ENCODE measurements around the gene CTDP1.
"Not testable (repeated sequence)": the region's sequence is repeated elsewhere in the genome, so short reads cannot be mapped to it uniquely, and the experiment has no call there.

CTDP1 gene

DNA sequence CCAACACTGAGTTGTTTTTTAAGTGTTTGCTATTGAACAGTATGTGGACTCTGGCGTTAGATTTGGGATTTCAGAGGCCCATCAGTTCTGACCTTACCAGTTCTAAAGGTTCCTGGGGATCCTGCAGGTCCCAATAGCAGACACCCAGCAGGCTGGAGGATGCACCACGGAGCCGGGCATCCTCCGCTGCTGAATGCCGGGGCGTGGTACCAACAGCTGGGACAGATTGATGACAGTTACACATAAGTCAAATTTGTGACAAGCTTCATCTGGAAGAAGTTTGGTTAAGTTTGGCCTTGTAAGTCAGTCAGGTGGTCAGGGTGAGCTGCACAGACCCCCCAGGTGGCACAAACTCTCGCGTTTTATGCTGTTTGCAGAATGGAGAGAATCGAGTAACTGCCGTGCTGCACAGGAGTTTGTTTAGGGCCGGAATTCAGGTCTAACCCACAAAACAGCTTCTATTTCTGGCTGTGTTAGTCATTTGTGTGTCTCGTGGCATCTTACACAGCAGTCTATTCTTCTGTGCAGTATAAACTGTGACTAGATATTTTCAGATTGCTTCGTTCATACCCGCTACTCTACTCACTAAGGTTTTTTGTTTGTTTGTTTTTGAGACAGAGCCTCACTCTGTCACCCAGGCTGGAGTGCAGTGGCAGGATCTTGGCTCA is 19.2 kb downstream of the CTDP1 start:
- DNase-seq (ENCODE audit: low read depth): no peak

DNA sequence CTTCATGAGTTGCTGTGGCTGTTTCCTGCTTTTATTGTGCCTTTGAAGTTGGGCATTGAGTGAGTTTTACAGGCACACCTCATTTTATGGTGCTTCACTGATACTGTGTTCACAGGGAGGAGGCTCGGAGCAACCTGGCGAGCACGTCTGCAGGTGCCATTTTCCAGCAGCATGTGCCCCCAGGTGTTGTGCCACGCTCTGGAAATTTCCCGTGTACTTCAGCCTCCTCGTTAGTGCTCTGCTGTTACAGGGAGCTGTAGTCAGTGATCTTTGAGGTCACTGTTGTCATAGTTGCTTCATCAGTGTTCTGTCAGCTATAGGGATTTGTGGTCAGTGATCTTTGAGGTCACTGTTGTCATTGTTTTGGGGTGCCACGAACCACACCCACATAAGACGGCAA is 20.1 kb downstream of the CTDP1 start:
- DNase-seq (ENCODE audit: low read depth): no peak

DNA sequence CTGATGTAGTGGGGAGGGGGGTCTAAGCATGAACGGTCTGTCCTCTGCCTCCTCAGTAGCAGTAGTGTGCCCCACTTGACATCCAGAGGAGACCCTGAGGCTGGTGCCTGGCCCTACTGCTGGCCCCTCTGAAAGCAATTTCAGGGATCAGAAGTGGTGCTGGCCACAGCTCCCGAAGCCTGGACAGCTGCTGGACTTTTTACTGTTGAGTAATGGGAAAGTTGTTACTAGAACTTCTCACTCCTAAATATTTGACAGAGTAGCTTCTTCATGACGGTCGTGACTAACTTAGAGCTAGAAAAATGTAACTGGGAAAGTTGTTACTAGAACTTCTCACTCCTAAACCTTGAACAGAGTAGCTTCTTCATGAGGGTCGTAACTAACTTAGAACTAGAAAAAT is 23.3 kb downstream of the CTDP1 start:
- no peak for DNase-seq (ENCODE audit: low read depth)

DNA sequence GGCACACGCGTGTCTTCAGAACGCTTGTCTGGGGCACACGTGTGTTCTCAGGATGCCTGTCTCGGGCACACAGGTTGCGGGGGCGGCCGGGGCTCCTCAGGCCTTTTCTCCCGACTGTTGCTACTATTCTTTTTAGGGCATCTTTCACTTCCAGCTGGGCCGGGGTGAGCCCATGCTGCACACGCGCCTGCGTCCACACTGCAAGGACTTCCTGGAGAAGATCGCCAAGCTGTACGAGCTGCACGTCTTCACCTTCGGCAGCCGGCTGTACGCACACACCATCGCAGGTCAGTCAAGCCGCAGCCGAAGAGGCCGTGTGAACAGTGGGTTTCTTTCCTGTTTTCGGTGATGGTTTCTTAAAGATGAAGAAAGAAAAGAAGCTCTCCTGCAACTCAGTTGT is 25.0 kb downstream of the CTDP1 start:
- no peak for DNase-seq (ENCODE audit: low read depth)

DNA sequence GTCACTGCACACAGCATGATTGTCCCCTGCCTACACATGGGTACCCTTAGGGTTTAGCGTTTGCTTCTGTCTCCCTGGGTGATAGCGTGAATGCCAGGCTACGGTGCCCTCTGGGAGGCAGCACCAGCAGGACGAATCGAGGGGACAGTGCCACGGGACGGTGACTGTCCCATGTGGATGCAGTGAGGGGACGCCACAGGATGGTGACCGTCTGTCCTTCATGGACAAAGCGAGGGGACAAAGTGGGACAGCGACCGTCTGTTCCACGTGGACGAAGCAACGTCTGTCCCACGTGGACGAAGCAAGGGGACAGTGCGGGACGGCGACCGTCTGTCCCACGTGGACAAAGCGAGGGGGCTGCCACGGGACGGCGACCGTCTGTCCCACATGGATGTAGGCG is 25.7 kb downstream of the CTDP1 start:
- DNase-seq (ENCODE audit: low read depth): no peak

DNA sequence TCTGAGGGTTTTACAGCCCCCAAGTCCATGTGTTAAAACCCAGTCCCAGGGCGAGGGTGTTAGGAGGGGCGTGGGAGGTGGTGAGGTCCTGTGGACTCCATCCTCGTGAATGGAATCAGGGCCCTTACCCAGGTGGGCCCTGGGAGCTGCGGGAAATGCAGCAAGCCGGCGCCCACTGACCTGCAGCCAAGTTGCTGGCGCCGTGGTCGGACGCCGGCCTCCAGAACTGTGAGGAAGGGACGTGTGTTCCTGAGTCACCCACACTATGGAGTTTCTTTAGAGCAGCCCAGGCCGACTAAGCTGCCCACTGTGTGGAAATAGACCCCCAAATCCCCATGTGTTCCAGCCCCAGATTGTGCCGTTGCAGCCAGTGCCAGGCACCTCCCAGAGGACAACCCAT is 26.4 kb downstream of the CTDP1 start:
- no peak for DNase-seq (ENCODE audit: low read depth)

DNA sequence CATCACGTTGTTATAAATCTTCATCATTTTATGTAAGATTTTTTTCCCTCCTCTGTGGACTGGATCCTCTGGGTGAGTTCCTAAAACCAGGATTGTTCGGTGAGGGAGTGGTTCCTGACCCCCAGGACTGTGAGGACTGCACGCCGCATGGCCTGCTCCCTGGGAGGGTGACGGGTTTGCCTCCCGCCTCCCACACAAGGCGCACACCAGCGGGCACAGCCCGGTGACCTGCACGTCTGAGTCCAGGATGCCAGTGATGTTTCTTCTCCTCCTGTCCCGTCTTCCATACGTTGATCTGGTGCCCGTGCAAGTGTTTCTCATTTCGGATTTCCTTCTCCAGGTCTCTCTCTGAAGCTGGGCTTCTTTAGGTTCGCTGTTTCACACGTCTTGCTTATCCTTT is 27.1 kb downstream of the CTDP1 start:
- DNase-seq (ENCODE audit: low read depth): no peak

DNA sequence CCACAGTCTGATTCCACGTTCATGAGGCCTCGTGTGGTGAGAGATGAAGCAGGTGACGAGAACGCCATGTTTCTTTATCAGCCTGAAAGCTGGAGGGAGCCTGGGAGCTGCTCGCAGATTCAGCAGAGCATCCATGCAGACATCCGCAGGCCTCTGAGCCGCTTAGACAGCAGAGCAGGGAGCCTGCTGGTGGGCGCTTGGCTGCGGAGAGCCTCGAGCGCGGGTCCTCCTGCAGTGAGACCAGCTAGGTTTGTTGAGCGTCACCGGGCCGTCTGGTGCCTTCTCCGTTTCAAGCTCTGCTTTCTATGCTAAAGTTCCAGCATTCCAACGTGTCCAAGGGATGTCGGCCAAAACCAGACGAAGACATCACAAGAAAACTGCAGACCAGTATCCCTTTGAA is 27.6 kb downstream of the CTDP1 start:
- no peak for DNase-seq (ENCODE audit: low read depth)

DNA sequence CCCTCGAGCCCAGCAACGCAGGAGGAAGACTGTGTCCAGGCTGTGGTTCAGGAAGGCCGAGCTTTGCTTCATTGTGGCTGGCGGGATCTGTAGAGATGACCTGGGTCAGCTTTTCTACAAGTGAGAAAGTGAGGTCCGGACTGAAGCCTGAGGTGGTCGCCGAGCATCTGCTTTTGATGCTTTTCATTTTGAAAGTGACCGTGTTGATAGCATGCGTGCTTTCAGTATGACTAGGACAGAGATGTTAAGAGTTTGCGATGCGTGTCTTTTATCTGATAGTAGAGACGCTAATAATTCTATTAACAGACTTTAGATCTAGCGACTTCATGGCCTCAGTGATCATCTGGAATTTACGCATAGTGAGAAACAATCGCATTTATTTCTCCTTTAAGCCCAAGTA is 28.1 kb downstream of the CTDP1 start:
- DNase-seq (ENCODE audit: low read depth): no peak

DNA sequence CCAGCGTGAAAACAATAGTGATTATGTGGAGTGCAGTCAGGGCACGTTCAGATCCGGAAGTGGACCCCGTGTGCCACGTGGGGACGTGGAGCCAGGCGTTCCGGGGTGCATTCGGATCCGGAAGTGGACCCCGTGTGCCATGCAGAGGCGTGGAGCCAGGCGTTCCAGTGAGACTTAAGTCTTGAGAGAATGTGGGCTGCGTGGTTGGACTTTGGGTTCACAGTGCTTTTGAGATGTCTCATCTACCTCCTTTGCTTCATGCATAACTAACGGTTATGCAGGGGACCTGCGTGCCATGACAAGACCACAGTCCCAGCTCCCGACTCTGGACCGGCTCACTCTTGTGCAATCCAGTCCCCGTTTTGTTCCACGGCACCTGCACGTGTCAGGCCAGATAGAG is 28.8 kb downstream of the CTDP1 start:
- DNase-seq (ENCODE audit: low read depth): no peak

DNA sequence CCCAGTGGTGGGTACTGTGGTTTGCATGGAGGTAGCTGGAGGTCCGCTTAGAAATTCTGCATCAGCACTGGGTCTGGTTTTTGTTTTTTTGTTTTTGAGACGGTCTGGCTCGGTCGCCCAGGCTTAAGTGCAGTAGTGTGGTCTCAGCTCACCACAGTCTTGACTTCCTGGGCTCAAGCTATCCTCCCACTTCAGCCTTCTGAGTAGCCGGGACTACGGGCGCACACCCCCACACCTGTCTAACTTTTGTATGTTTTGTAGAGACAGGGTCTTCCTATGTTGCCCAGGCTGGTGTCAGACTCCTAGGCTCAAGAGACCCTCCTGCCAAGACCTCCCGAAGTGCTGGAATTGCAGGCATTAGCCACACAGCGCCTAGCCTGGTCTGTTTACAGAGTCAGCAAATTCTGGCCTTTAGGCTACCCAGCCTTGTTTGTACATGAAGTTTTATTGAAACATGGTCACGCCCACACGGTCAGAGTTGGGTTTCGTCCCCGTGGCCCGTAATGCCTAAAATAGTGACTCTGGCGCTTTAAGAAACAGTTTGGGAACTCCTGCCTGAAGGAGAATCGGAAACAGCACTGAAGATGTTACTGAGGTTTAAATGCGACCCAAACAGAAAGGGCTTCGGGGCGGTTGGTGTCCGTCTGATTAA is 32.7 kb downstream of the CTDP1 start:
- no peak for DNase-seq (ENCODE audit: low read depth)

DNA sequence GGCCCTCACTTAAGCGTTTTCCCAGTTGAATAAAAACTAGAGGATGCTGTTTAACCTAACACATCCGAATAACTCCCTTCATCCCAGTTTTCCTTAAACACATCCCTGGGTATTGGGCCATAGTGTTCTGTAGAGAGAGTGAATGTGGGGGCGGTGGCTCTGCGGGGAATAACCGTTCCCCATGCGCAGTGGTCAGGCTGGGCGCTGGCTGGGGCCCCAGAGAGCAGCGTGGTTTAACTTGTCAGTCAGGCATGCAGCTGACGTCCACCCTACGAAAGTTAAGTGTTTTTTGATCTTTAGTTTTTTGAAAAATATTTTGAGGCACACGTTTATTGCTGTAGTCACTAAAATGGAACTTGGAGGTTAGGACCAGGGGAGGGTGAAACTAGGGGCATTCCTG is 33.7 kb downstream of the CTDP1 start:
- DNase-seq (ENCODE audit: low read depth): no peak

DNA sequence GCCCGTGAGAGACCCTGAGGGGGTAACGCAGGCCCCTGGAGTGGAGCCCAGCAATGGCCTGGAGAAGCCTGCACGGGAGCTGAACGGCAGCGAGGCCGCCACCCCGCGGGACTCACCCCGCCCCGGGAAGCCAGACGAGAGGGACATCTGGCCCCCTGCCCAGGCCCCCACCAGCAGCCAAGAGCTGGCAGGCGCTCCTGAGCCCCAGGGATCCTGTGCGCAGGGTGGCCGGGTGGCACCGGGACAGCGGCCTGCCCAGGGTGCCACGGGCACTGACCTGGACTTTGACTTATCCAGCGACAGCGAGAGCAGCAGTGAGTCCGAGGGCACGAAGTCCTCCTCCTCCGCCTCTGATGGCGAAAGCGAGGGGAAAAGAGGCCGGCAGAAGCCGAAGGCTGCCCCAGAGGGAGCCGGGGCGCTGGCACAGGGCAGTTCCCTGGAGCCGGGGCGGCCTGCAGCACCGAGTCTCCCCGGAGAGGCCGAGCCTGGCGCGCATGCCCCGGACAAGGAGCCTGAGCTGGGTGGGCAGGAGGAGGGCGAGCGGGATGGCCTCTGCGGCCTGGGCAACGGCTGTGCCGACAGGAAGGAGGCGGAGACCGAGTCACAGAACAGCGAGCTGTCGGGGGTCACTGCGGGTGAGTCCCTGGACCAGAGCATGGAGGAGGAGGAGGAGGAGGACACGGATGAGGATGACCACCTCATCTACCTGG is 35.1 kb downstream of the CTDP1 start:
- DNase-seq (ENCODE audit: low read depth): no peak

DNA sequence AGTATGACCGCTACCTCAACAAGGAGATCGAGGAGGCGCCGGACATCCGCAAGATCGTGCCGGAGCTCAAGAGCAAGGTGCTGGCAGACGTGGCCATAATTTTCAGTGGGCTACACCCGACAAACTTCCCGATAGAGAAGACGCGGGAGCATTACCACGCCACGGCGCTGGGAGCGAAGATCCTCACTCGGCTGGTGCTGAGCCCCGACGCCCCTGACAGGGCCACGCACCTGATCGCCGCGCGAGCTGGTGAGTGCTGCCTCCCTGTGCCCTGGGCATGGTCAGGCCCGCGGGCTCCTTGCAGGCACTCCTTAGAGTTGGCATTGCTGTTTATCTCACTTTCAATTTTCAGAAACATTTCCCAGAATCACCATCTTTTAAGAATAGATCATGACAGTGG is 35.7 kb downstream of the CTDP1 start:
- DNase-seq (ENCODE audit: low read depth): no peak

DNA sequence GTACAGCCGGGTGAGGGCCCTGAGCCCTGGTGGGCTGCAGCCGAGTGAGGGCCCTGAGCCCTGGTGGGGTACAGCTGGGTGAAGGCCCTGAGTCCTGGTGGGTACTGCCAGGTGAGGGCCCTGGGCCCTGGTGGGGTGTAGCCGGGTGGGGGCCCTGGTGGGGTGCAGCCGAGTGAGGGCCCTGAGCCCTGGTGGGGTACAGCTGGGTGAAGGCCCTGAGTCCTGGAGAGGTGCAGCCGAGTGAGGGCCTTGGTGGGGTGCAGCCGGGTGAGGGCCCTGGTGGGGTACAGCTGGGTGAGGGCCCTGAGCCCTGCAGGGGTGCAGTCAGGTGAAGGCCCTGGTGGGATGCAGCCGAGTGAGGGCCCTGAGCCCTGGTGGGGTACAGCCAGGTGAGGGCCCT is 37.5 kb downstream of the CTDP1 start:
- DNase-seq (ENCODE audit: low read depth): no peak

DNA sequence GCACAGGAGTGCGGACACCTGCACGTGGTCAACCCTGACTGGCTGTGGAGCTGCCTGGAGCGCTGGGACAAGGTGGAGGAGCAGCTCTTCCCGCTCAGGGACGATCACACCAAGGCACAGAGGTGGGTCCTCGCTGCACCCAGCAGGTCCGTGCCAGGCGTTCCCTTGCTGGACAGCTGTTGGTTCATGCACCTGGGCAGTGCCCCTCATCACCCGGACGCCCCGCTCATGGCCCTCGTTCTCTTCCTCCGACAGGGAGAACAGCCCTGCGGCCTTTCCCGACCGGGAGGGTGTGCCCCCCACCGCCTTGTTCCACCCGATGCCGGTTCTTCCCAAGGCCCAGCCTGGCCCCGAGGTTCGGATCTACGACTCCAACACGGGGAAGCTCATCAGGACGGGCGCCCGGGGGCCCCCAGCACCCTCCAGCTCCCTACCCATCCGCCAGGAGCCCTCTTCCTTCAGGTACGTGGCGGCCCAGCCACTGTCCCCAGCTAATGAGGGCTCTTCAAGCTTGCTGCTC is 38.0 kb downstream of the CTDP1 start:
- no peak for DNase-seq (ENCODE audit: low read depth)

DNA sequence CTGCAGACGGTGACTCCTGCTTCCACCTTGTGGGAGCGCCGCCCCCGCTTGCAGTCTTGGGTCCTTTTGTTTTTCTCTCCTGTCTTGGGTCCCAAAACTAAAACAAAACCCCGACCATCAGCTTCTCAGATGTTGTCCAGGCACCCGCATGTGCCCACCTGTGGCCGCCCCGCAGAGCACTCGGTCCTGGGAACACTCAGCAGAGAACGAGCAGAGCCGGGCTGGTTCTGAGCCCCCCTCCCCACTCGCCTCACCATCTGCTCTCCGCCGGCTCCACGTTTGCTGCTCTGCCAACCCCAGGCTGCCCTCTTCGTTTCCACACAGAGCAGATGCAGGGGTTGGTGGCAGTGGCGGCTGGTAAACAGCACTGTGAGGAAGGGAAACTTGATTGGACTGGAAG is 38.5 kb downstream of the CTDP1 start:
- no peak for DNase-seq (ENCODE audit: low read depth)

DNA sequence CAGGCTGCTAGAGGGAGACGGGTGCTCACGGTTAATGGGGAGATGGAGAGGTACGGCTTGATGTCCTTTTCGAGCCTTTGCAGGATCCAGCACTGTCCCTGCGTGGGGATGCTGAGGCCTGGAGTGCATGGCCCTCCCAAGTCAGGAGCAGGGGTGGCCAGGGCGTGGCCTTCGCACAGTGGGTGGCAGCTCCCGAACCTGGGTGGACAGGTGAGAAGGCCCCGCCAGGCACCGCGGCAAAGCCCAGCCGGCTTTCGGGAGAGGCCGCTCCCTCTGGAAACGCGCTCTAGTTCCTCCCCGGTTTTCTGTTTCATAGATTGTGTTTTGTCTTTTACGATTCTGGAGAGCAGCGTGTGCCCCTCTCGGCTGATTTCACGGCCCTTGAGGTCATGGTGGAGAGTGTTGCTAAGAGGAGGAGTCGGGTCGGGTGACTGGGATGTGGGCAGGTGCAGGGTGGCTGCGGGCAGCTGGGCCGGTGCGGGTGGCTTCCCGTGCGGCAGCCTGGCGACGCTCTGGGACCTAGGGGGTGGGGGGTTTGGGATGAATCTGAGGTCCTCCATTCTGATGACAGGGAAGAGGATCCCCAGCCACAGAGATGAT is 39.4 kb downstream of the CTDP1 start:
- no peak for DNase-seq (ENCODE audit: low read depth)

DNA sequence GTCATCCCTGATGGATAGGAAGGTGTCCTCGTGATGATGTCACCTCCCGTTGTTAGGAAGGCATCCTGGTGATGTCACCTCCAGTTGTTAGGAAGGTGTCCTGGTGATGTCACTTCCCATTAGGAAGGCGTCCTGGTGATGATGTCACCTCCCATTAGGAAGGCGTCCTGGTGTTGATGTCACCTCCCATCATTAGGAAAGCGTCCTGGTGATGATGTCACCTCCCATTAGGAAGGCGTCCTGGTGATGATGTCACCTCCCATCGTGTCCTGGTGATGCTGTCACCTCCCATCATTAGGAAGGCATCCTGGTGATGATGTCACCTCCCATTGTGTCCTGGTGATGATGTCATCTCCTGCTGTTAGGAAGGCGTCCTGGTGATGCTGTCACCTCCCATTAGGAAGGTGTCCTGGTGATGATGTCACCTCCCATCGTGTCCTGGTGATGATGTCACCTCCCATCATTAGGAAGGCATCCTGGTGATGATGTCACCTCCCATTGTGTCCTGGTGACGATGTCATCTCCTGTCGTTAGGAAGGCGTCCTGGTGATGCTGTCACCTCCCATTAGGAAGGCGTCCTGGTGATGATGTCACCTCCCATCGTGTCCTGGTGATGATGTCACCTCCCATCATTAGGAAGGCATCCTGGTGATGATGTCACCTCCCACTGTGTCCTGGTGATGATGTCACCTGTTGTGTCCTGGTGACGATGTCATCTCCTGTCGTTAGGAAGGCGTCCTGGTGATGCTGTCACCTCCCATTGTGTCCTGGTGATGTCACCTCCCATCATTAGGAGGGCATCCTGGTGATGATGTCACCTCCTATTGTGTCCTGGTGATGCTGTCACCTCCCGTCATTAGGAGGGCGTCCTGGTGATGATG is 40.1 kb downstream of the CTDP1 start:
- DNase-seq (ENCODE audit: low read depth): not testable (repeated sequence)

DNA sequence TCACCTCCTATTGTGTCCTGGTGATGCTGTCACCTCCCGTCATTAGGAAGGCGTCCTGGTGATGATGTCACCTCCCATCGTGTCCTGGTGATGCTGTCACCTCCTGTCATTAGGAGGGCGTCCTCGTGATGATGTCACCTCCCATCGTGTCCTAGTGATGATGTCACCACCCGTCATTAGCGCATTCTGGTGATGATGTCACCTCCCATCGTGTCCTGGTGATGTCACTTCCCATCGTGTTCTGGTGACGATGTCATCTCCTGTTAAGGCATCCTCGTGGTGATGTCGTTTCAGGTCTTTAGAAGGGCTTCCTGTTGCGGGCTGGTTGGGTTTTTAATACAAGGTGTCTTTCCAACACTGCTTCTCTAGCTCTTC is 40.7 kb downstream of the CTDP1 start:
- no peak for DNase-seq (ENCODE audit: low read depth)

DNA sequence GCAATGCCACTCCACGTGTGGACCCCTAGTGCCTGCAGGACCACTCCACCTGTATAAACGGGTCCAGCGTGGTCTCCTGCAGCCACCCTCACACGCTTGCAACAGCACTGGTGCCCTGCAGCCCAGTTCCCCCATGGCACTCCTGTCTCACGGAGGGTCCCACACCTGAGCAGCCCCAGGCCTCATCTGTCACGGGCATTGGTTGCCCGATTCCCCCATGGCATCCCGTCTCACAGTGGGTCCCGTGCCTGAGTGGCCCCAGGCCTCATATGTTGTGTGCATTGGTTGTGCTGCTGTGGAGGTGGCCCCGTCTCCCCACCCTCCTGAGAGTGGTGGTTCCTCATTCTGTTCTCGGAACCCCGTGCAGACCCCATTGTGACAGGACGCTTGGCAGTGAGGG is 43.4 kb downstream of the CTDP1 start:
- DNase-seq (ENCODE audit: low read depth): no peak

DNA sequence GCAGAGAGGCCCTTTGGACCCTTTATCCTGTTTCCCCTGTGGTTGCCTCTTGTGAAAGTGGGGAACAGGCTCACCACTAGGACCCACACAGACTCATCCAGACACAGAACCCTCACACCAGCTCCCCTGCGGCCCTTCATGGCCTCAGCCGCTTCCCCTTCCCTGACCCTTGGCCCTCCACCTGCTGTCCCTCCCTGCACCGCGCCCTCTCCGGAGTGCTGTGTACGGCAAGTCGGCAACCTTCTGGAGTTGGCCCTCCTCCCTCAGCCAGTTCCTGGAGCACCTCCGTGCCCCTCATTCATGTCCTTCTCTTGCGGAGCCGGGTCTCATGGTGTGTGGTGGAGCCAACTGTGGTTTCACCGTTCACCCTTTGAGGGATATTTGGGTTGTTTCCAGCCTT is 44.0 kb downstream of the CTDP1 start:
- no peak for DNase-seq (ENCODE audit: low read depth)
